DOHH2 (cell line): ENCODE results near the gene PRICKLE4.

Experiments
- CTCF ChIP-seq: fragments of 200-600 bp; sonication (generic); IDR thresholded peaks from one replicate; pipeline ENCODE4 v1.5.1; 2014; ENCODE audit warnings: antibody characterized with exemption, mild to moderate bottlenecking, low read depth, low read length; ENCODE audit not compliant: poor library complexity, severe bottlenecking
- EZH2phosphoT487 ChIP-seq: fragments of 200-600 bp; sonication (generic); IDR thresholded peaks from 2 replicates; pipeline ENCODE4 v1.6.1; 2017; ENCODE audit warnings: borderline replicate concordance, mild to moderate bottlenecking, antibody characterized with exemption, low read length, moderate library complexity, mixed read lengths

GRCh38 chr6:41811095-41811494 lies 30.5 kb downstream of the PRICKLE4 start:
- TF ChIP-seq CTCF (no peak), EZH2phosphoT487 (no peak)
